HG02588 (cell line): ENCODE results near the gene CFAP92.

ENCODE experiments used
- ATAC-seq: cut with Tn5 transposase; IDR thresholded peaks from one replicate; pipeline ENCODE4 v1.9.1; 2021; ENCODE audit warnings: mild to moderate bottlenecking, moderate library complexity; ENCODE audit not compliant: unreplicated experiment

The CFAP92 gene

GRCh38 chr3:129006864-129007263 lies 13.0 kb upstream of the CFAP92 start:
- no peak for ATAC-seq

- no peak for ATAC-seq
Measured at GRCh38 chr3:129005526-129006303, 11.8 kb upstream of the CFAP92 start.

DNA sequence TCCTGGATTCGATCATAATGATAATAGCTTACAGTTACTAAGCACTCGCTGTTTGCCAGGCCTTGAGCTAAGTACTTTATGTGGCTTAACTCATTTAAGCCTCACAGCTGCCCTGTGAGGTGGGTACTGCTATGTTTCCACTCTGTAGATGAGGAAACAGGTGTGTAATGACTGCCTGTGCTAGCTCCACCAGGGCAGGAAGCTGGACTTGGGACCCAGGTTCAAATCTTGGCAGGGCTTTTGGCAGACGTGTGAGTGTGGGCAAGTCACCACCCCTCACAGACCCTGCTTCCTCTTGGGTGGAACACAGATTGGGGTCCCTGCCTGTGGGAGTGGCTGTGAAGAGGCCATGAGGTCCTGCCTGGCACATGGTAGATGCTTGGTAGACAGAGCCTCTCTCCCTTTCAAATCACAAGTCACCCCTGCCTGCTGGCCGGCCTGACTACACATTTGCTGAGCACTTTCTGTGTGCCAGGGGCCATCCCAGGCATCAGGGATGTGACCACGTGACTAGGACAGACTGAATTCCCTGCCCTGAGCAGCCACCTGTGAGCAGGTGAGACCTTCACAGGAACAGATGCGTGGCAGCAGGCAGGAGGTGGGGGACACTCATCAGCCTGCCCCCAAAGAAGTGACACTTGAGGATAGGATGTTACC lies 10.9 kb upstream of the CFAP92 start:
- ATAC-seq = no peak

DNA sequence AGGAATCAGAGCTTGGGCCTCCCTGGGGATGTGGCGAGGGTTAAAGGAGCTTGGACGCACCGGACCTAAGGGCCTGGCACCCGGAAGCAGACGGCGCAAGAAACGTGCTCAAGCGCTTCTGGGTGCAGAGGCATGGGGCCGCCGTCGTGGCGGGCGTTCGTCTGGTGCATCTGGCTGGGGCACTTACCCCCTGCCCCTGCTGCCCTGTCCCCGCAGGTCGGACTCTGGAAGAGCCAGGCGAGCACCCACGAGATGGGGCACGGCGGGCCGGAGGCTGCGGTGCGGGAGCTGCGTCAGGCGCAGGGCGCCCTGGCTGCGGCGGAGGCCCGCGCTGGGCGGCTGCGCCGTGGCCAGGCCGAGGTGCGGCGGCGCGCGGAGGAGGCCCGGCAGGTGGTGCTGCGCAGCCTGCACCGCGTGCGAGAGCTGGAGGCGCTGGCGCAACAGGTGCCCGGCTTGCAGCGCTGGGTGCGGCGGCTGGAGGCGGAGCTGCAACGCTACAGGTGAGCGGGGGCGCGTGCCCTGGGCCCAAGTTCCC lies 9.8 kb upstream of the CFAP92 start:
- ATAC-seq = no peak

DNA sequence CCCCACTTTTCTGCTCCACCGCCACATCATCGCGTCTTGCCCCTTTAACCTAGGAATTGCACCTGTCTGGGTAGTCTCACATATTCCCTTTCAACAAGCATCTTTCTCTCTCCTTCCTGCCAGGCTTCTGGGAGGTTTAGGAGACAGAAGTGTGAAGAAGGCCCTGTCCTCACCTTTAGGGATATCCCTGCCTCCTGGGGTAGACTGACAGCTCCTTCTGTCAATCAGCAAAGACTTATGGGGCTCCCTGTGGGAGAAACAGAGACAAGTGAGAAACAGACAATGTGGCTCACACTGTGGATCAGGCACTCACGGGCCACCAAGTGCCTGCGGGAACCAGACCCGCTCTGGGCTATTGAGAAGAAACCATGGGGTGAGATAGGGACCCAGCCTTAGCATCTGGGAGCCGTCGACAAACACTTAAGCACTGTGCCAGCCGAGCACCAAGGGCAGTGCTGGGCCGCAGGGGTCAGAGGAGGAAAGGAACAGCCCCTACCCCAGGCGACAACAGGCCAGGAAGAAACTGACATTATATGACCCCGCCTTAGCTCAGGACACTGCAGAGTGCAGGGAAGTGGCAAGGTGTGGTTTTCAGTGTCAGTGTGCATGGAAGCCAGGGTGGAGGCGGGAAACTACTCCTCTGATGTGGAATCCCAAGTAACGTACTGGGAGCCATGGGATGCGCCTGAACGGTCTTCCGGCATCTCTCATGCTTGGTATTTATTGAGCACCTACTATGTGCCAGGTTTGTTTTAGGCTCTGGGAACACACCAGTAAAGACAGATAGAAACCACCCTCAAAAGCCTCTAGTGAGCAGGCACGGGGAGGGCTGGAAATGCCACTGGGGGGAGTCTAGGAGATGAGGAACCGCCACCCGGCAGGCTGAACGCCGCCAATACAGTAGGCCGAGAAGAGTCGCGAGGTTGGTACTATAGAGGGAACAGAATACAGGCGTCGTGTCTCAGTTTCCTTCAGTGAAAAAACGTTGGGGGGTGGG lies 9.0 kb upstream of the CFAP92 start:
- ATAC-seq = no peak

- no peak for ATAC-seq
Measured at GRCh38 chr3:129001806-129002572, 8.1 kb upstream of the CFAP92 start.

DNA sequence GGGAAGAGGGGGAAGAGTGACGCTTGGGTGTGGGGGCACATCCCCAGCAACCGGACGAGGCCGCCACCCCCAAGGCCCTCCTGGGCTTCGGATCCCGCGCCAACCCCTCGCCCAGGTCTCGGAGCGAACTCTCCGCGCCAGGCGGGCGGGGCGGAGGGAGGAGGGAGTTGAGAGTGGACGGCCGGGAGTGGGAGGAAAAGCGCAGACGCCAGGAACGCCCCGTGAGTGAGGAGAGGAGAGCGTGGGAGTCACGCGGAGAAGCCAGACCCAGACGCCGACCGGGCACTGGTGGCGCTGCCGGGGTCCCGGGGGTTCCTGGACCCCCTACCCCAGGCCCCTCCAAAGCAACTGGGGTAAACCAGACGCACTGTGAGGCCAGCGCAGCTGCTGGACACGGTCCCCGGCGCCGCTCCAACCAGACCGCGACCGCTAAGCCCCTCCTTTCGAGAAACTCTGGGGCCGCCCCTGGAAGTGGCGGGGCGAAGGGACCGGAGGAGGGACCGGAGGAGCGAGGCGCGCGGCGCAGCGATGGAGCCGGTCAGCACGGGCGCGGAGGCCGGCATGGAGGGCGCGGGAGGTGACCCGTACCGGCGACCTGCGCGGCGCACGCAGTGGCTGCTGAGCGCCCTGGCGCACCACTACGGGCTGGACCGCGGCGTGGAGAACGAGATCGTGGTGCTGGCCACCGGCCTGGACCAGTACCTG lies 7.4 kb upstream of the CFAP92 start, which contains the start of gene EFCC1:
EFCC1 (plus strand) TSS at position 204 of the 705 bp plus-strand sequence; CDS start at position 529, 325 bp downstream.
- ATAC-seq = no peak

- no peak for ATAC-seq
Measured at GRCh38 chr3:129000742-129001100, 6.8 kb upstream of the CFAP92 start.

DNA sequence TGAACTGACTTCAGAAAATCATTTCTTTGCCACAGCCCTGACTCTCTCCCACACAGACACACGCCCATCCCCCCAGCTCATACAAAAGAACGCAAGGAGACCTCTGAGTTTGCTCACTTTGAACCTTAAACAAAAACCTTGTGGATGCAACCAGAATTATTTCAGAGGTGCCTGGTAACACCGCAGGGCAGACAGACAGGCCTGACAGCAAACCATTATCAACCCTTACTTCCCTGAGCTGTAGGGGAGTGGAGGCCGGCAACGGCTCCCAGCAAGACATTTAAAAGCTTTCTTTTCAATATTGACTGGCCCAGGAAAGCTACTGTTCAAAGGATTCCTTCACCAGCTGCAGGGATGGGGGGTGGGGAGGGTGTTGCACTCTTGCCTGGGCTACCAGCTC lies 5.2 kb upstream of the CFAP92 start:
- no peak for ATAC-seq

GRCh38 chr3:128998561-128998960 lies 4.7 kb upstream of the CFAP92 start:
- ATAC-seq = no peak

DNA sequence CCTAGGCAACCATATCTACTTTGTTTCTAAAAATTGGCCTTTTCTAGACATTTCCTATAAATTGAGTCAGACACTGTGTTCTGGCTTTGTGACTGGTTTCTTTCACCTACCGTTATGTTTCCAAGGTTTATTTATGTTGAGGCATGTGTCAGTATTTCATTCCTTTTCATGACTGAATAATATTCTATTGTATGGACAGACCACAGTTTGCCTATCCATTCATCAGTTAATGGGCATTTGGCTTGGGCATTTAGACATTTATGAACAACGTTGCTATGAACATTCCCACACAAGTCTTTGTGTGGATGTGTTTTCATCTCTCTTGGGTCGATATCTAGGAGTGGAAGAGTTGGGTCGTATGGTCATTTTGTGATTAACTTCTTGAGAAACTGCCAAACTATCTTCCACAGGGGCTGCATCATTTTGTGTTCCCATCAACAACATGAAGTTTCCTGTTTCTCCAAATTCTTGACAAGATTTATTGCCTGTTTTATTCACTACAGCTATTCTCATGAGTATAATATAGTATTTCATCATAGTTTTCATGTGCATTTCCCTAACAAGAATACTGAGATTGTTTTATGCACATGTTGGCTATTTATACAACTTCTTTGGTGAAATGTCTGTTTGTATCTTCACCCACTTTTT lies 3.7 kb upstream of the CFAP92 start:
- ATAC-seq = no peak

DNA sequence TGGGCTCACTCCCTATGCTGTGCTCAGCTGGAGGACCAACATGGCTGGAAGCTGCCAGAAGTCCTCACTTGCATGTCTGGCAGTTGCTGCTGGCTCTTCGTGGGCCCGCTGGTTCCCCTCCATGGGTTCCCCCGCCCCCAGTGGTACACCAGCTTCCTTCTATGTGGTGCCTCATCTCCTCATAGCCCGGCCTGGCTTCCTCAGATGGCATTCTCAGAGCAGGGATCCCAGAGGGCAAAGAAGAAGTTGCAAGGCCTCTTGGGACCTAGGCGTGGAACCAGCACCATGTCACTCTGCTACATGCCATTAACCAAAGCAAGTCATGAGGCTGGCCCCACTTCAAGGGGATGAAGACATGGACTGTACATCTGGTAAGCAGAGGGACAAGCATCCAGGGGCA lies 2.9 kb upstream of the CFAP92 start:
- ATAC-seq = no peak

DNA sequence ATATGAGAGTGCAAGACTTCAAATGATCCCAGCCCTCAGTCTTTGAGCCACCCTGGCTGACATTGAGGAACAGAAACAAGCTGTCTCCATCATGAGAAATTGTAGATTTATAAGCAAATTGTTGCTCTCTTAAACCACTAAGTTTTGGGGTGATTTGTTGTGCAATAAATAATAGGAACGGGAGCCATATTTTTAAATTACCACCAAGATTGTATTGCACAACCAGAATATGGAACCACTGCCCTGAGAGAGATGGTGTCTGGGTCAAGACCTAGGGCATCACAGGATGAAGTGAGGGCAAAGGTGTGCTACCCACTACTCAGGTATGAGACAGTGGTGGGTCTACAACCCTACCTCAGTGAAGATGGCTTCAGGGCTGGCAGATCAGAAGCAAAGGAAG lies 2.3 kb upstream of the CFAP92 start:
- no peak for ATAC-seq

- no peak for ATAC-seq
Measured at GRCh38 chr3:128995737-128996136, 1.9 kb upstream of the CFAP92 start.

DNA sequence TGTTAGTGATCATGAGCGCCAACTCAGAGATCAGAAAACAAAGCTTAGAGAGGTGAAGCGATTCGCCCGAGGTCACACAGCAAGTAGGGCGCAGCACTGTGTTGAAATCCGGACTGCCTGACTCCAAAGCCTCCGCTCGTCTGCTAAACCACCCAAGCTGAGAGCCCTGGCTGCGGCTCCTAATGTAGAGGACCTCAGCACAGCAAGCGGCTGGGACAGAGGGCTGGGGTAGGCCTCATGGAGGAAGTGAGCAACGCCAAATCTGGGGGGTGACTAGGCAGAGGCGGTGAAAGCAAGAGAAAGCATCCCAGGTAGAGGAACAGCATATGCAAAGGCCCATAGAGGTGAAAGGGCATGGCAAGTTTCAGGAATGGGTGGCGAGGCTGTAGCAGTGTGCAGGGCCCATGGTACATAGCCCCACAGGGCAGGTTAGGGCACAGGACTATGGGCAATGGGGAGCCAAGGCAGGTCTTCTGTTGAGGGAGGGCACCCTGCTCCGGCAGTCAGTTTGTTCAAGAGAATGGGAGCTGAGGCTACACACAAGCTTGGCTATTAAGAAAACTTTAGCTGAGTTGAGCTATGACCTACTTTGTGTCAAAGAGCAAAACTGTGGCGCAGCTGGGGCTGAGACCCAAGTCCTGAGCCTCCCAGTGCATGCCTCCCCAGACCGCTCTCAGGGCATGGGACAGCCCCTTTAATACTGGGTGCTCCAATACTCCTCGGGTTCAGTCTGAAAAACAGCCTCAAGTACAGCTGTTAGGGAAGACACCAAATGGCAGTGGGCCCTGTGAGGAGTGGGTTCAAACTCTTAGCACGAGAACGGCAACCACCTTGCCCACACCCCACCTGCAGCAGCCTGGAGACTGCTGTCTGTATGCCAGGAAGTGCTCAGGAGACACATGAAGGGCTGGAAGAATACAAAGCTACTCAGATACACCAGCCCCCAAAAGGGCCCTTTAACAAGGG lies 988 bp upstream of the CFAP92 start:
- no peak for ATAC-seq

DNA sequence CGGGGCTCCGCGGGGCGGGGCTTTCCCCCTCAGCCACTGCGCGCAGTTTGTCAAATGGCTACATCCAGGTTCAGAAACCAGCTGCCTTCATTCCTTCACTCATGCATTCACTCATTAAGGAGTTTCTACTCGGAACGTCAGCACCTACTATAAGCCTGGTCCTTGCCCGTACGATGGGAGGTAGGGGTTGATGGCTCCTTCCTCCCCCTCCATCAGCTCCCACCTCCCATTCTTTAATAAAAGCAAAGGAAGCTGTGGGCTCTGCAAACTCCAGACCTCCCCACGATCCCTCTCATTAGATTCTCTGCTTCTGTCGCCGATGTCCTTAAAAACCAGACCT lies 267 bp upstream of the CFAP92 start:
- ATAC-seq = no peak

- ATAC-seq = no peak
Measured at GRCh38 chr3:128992926-128993460, 883 bp downstream of the CFAP92 start.

GRCh38 chr3:128991355-128991895 lies 2.5 kb downstream of the CFAP92 start:
- no peak for ATAC-seq
